Activated T-cell treated with anti-CD3 and anti-CD28 coated beads, Interleukin-2, amount 50 U/mL, for 1 hour (primary cell): ENCODE data around the gene FEN1.

Experiments
- DNase-seq: peaks from one replicate; pipeline ENCODE4 v3.0.0-alpha.2; 2020

Gene FEN1

DNA sequence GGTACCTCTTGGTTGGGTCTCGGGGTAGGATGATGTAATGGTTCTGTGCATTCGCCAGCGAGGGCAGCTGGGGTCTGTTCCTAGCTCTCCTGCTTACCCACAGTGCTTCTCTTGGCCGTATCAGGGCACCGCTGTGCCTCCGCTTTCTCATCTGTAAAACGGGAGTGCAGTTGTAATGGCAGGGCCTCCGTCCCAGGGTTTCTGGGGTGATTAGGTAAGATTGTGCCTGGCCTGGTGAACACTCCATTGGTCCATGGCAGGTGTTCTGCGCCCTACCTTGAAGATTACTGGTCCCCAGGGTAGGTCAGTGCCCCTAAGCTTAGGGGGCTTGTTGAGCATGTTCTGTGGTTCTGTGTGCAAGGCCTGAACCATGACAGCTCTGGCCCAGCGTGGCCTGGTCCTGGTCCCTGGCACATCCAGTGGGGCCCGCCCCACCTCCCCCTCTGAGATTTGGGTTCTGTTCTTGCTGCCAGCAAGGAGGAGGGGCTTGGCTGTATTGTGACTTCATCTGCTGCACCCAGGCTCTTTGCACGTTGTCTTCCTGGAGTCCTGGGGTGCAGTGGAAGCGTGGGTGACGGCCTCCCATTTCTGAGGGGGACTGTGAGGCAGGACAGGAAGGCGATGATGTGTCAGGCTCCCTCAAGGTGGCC lies 35.4 kb upstream of the FEN1 start:
- DNase-seq: no peak

DNA sequence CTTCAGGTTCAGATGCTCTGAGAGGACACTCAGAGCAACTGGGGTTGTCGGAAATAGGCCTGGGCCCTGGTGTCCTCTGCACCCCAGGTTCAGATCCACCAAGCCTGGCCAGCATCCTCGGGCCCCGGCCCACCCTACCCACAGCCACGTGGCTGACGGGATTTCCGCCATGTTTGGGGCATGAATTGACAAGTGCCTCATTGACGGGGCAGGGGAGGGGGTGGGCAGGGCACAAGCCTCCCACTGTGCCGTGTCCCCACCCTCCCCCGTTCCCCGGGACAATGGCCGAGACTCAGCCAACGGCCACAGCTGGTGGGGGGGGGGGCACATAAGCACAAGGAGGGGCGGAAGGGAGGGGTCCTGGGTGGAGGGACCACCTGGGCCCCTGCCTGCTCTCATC lies 31.8 kb upstream of the FEN1 start:
- DNase-seq: no peak

DNA sequence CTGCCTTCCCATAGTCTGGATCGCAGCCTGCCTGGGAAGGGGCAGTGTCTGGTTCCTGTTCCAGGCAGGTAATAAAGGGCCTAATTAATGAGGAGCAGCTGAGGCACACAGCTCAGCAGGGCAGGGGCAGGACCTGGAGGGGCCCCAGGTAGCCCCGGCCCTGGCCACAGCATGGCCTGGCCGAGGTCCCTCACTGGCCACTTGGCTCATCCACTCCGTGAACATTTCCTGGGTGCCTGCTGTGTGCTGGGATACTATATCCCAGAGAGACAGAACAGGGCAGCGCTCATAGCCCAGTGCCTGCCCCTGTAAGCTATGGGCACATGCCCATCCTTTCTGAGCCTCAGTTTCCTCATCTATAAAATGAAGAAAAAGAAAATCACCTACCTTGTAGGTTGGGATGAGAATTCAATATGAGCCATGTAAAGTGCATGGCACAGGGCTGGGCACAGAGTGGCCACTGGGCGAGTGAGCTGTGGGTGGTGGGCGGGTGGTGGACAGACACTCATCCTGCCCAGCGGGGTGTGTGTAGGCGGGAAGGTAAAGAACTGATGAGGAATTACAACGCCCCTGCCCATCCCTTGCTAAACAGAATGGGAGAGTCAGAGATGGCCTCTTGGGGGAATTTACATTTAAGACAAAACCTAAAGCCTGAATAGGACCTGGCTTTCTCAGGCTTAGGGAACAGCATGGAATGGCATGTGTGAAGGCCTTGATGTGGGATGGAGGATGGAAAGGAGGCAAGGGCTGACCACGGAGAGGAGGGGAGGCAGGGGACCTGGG lies 31.1 kb upstream of the FEN1 start:
- no peak for DNase-seq

DNA sequence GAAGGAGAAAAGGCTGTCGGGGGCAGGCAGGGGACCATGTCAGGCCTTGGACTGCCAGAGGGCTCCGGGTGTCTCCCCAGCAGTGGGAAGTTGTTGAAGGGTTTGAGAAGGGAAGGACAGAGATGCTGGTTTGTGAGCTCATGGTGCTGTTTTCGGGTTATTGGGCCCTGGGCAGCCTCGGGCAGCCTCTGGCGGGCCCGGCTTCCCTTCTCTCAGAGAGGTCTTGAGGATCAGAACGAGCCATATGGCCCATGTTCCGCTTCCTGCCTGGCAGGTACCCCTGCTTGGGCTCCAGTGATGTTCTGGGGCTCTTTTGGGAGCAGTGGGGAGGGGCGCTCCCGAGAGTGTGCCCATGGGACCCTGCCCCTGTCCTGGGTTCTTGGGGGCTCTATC lies 30.5 kb upstream of the FEN1 start:
- no peak for DNase-seq

DNA sequence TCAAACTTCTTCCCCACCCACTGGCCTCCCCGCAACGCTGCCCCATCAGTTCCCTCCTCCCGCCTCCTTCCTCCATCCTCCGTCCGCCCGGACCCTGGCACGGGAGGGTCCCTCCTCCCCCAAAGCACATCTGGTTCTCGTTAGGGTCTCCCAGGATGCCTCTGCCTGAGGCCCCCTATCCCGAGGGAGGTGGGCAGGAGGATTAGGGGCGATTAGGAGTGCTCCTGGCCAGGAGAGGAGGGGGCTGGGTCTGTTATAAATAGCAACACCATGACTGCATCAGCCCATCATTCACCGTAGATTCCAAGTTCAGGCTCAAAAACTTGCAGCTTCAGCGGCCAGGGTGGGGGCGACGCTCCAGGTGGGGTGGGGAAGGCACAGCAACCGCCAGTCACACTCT lies 29.9 kb upstream of the FEN1 start:
- DNase-seq: no peak

DNA sequence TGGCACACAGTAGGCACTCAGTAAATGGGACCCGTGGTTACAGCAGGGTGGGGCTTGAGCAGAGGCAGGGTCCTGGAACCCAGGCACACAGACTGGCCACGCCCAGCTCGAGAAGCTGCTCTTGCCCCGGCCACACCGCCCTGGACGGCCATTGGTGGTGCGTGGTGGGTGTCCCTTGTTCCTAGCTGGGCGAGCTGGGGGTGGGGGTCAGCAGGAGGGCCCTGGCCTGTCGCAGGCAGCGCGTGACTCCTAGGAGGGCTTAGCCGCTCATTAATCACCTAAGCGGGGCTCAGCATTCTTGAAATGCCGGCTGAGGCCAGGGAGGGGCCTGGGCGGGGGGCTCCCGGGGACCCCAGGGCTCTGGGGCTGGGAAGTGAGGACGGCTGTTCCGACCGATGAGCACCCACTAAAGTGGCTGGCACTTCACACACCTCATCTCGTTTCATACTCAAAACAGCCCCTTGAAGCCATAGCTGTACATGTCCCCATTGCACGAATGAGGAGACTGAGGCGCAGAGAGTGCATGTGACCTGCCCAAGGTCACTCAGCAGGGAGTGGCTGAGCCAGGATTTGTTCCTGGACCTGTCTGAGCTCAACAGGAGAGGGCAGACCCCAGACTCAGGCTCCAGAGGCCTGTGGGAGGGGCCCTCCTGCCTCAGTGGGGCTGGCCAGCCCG lies 28.6 kb upstream of the FEN1 start:
- no peak for DNase-seq

DNA sequence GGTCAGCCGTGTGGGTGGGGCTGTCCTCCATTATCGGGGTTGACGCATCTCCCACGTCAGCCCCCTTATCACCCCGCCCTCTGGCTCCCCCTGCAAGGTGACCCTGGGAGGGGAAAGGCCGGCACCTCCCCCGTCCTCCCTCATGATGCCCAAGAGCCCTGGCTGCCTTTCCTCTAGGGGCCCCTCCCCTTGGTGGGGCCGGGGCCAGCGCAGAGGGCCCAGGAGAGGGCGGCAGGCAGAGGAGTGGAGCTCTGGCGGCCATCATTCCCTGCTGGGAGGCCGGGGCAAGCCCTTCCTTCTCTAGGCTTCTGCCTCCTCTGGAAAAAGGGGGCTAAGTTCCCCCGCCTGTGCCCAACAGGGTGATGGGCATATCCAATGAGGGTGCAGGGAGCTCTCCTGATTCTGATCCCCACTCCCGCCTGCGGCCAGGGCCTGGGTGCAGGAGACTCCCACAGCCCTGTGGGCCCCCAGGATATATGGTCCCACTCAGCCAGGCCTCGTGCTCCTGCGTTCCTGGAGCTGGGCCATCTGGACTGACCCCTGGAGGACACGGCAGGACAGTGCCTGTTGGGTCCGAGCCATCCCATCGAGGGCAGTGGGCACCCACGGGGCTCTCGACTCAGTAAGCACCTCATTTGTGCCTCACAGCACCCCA lies 28.0 kb upstream of the FEN1 start:
- no peak for DNase-seq

DNA sequence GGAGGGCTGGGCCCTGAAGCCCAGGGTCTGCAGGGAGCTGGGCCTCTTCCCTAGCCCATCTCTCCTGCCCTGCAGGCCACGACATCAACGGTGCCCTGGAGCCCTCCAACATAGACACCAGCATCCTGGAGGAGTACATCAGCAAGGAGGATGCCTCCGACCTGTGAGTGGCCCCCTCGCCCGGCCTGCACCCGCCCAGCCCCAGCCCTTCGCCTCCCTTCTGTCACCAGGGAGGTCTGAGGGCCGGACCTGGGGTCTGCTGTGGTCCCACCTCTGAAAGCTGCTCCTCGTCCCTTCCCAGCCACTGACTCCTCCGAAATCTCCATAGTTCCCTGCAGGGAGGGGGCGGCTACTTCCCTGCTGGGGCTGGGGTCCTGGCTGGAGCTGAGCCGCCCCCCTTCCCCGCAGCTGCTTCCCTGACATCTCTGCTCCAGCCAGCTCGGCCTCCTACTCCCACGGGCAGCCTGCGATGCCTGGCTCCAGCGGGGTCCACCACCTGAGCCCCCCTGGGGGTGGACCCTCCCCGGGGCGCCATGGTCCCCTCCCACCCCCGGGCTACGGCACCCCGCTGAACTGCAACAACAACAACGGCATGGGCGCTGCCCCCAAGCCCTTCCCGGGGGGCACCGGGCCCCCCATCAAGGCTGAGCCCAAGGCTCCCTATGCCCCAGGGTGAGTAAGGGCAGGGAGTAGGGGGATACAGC lies 27.0 kb upstream of the FEN1 start:
- DNase-seq: no peak

DNA sequence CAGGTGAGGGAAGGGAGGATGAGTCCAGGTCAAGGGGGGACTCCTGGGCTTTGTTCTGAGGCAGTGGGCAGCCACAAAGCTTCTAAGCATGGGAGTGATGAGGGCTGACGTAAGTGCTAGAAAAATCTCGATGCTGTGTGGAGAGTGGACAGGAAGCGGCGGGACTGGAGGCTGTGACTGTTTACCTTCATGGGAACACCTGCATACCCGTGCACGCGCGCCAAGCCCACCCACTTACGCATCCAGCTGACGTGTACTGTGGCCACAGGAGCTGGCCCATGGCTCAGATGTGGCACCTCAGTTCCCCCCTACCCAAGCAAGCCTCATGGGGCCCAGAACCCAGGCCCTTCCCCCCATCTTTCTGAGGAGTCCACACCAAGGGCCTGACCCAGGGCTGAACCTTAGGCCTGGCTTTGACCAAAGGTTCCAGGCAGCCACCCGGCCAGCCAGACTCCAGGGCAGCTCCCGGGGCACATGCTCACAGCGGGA lies 26.3 kb upstream of the FEN1 start:
- no peak for DNase-seq

DNA sequence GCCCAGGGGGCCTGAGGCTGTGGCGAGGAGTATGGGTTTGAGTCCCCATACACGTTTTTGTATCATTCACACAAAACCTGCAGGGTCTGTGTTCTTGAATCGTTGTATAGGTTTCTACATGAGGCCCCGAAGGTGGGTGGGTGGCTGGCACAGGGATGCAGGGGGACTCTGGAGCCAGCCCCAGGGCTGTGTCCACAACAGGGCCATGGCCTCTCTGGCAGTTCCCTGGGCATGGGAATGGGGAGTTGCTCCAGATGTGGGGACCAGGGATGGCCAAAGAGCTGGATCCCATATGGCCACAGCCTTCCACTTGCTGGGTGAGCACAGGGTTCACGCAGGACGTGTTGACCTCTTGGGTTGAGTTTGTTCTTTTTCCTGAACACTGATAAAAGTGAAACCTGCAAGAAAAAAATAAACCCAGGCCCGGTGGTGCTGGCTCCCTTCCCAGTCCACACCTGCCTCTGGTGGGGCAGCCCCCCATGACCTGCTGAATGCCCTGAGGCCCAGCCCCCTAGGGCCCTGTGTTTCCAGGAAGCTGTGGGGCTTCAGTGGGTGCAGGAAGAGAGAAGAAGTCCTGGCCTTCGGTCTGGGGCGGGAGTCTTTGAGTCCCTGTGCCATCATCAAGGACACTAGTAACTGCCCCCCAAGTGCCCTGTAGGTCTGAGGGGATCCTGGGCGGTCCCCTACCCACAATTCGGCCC lies 24.2 kb upstream of the FEN1 start:
- no peak for DNase-seq

DNA sequence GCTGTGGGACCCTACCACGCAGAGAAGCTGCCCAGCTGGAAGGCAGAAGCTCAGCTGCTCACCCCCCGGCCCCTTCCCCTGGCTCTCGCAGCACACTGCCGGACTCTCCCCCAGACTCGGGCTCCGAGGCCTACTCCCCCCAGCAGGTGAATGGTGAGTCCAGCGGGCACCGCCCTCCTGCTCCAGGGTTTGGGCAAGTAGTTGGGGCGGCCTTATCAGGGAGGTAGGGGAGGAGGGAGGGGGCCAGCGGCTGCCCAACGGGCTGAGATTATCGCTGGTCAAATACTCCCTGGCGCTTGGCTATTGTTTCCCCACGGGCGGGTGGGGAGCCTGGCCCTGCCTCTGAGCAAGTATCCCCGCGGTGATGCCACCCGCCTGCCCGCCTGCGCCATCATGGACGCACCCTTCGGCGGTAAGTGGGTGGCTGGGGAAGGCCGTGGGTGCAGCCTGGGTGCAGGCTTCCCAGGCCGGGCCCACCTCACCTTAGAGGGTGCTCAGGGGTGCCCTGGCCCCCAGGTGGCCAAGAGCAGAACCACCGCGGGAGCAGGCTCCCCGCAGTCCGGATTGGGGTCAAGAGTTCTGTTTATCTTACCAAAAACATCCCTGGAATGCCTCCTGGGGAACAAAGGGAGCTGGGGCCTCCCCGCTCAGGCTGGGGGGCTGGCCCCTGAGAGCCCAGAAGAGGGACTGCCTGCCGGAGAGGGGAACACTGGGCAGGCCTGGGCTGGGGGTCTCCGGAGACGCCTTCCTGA lies 23.4 kb upstream of the FEN1 start:
- no peak for DNase-seq

DNA sequence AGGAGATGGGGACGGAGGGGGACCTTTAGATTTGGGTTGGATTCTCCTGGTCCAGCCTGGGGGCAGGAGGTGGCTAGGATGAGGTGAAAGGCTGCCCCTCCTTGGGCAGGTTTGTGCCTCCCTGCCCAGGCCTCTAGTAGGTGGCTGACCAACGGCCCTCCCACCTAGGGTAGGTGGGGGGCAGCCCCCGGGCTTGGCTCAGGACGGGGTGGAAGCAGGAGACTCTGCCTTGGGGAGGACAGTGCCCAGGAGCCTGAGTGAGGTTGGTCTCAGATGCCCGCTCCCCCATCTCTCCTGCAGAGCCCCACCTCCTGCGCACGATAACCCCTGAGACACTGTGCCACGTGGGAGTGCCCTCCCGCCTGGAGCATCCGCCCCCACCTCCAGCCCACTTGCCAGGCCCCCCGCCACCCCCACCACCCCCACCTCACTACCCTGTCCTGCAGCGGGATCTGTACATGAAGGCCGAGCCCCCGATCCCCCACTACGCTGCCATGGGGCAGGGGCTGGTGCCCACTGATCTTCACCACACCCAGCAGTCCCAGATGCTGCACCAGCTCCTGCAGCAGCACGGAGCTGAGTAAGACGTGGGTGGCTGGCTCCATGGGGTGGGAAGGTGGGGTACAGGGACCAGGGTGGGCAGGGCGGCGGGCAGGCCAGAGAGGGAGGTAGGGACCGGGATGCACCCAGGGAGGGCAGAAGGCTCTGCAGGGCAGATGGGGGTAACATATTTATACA lies 22.6 kb upstream of the FEN1 start:
- DNase-seq: no peak

DNA sequence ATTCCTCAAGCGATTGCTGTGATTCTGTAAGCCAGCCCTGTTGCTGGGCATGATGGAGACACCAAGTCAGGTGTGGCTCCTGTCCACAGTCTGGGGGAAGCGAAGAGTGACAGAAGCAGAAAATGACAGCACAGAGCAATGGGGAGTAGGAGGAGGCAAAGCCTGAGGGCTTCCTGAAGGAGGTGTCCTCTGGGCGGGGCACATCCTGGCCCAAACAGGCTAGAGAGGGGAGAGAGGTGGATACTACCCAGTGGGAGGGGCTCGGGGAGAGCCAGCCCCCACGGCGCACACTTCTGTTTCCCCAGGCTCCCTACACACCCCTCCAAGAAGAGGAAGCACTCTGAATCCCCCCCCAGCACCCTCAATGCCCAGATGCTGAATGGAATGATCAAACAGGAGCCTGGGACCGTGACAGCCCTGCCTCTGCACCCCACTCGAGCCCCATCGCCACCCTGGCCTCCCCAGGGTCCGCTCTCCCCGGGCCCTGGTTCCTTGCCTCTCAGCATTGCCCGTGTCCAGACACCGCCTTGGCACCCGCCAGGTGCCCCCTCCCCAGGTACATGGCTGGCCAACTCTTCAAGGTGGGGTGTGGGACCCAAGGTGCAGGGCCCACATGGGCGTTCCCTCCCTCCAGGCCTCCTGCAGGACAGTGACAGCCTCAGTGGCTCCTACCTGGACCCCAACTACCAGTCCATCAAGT lies 21.4 kb upstream of the FEN1 start:
- DNase-seq: no peak

DNA sequence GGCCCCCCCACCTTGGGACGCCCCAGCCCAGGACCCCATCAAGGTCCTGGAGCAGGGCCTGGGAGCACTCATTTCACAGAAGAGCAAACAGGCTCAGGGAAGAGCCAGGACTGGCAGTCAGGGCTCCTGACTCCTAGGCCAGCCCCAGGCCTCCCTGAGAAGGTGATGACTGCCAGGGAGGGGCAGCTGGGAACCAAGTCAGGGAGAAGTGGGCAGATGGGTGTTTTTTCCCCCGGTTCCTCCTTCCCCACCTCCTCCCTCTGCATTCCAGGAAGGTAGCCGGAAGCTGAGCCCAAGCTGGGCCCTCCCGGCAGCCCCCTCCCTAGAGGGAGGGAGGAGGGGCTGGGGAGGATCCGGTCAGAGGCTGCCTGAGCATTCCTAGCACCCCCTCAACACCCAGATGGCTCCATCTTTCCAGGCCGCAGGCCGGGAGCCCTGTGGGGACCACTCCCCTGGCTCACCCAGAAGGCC lies 20.7 kb upstream of the FEN1 start:
- DNase-seq: no peak

DNA sequence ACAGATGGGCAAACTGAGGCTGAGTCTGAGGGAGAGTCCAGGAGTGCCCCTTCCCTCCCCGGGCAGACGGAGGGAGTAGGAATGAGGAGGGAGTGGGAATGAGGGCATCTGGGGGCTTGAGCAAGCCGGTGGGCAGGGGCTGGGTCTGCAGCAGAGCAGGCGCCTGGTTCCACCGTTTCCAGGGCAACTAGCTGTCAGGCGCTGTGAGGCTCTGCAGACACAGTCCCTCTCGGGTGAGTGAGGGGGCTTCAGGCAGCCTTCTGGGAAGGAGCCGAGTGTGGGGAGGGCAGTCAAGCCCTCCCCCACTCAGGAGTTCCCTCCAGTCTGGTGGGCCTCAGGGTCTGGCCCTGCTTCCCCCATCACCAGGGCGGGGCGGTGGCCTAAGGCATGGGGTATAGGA lies 19.4 kb upstream of the FEN1 start:
- no peak for DNase-seq

DNA sequence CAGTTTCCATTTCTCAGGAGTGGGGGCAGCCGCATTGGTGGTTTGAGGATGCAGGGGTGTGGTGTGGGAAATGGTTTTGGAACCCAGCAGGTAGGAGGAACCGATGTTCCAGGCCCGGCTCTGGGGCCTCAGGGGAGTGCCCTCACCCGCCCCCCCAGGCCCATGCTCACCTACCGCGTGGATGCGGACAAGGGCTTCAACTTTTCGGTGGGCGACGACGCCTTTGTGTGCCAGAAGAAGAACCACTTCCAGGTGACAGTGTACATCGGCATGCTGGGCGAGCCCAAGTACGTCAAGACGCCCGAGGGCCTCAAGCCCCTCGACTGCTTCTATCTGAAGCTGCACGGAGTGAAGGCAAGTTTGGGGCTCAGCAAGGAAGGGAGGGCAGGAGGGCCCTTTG lies 18.9 kb upstream of the FEN1 start:
- DNase-seq: no peak

DNA sequence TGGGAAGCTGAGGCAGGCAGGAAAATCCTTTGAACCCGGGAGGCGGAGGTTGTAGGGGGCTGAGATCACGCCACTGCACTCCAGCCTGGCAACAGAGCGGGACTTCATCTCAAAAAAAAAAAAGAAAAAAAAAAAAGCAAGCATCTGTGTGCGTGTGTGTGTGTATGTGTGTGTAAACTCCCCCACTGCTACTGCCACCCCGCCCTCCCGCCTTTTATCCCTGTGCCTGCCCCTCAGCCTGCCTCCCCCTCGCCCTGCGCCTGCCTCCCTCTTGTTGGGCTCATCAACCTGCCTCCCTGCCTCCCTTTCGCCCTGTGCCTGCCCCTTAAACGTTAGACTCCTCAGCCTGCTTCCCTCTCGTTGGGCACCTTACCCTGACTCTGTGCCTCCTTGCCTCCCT lies 18.3 kb upstream of the FEN1 start:
- no peak for DNase-seq

DNA sequence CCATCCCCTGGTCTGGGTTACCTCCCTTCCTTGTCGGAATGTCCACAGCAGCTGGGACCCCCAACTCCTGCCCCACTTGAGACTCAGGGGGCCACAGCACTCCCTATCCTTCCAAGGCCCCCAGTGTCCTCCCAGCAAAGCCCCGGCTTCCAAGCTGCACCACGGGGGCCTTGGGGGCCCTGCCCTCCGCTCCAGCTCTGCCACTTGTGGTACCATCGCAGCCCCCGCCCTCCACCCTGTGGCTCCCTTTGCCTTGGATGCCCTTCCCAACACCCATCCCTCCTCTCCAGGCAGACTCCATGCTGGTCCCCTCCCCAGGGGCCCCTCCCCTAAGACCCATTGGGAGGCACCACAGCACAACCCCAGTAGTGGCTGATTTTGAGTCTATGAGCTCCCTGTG lies 17.6 kb upstream of the FEN1 start:
- no peak for DNase-seq

DNA sequence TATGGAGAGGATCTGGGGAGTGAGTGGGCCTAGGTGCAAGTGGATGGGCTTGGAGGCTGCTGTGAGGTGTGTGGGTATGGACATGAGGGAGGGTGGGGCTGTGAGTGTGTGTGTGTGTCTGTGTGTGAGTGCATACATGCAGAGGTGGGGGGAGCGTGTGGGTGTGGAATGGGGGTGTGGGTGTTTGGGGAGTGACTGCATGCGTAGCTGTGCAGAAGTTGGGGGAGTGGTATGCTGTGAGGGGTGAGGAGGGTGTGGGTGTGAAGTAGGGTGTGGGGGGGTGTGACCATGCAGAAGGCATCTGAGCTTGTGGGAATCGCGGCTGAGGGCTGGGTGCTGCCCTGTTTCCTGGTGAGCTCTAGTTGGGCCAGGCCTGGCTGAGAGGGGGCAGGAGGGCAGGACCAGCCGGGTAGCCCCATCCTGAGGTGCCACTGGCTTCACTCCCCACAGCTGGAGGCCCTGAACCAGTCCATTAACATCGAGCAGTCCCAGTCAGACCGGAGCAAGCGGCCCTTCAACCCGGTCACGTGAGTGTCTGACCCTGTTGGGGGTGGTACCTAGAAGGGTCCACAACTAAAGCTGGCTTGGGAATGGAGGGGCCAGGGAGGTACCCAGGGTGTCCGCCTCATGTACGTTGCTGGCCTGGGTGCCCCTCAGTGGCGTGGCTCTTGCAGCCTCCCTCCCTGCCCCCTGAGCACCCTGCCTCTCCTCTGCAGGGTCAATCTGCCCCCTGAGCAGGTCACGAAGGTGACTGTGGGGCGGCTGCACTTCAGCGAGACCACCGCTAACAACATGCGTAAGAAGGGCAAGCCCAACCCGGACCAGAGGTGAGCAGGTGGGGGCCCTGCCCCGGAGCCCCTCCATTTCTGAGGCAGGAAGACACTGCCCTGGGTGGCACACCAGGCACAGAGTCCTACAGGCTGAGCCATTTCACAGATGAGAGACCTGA lies 16.8 kb upstream of the FEN1 start:
- DNase-seq: no peak
